Astrocyte (in vitro differentiated cells and primary cell): ENCODE measurements around the gene CMTM7. TPM values are rescaled to one million over a fixed set of nuclear protein-coding genes. Genes with fewer than 3 reads are reported as not detected.
"Not testable (repeated sequence)": the region's sequence is repeated elsewhere in the genome, so short reads cannot be mapped to it uniquely, and the experiment has no call there.

ENCODE experiments used
- DNase-seq: peaks from one replicate; pipeline ENCODE4 v3.0.0-alpha.2; 2010; ENCODE audit warnings: low read depth
- FAIRE-seq: peaks from 2 replicates; lab custom pipeline; 2011; peaks lifted over from hg19 to GRCh38; lab: Jason Lieb, UNC
- H2AFZ ChIP-seq: 2 replicates; pipeline ENCODE4 v1.6.0; 2012; ENCODE audit warnings: low read depth, low read length, inconsistent platforms
- H3K27ac ChIP-seq: 2 replicates; pipeline ENCODE4 v1.5.1; 2011; ENCODE audit warnings: low read depth, low read length, inconsistent platforms
- H3K27me3 ChIP-seq: 2 replicates; pipeline ENCODE4 v1.6.0; 2011; ENCODE audit warnings: low read length, inconsistent platforms; ENCODE audit not compliant: insufficient read depth
- H3K36me3 ChIP-seq: 2 replicates; pipeline ENCODE4 v1.5.1; 2011; ENCODE audit warnings: low read length, inconsistent platforms; ENCODE audit not compliant: insufficient read depth
- H3K4me1 ChIP-seq: 2 replicates; pipeline ENCODE4 v1.5.1; 2011; ENCODE audit warnings: low read length, inconsistent platforms; ENCODE audit not compliant: insufficient read depth
- H3K4me2 ChIP-seq: 2 replicates; pipeline ENCODE4 v1.6.0; 2012; ENCODE audit warnings: low read length, inconsistent platforms
- H3K4me3 ChIP-seq: 2 replicates; pipeline ENCODE4 v1.5.1; 2011; ENCODE audit warnings: low read depth, mild to moderate bottlenecking, low read length, inconsistent platforms; ENCODE audit not compliant: insufficient read depth
- H3K79me2 ChIP-seq: 2 replicates; pipeline ENCODE4 v1.6.0; 2012; ENCODE audit warnings: mild to moderate bottlenecking, low read length, inconsistent platforms; ENCODE audit not compliant: insufficient read depth
- H3K9ac ChIP-seq: 2 replicates; pipeline ENCODE4 v1.6.0; 2012; ENCODE audit warnings: mild to moderate bottlenecking, low read length, inconsistent platforms
- H3K9me3 ChIP-seq: 2 replicates; pipeline ENCODE4 v1.5.1; 2012; ENCODE audit warnings: low read depth, mild to moderate bottlenecking, low read length, inconsistent platforms; ENCODE audit not compliant: insufficient read depth
- H4K20me1 ChIP-seq: 2 replicates; pipeline ENCODE4 v1.6.0; 2012; ENCODE audit warnings: low read length, inconsistent platforms; ENCODE audit not compliant: insufficient read depth
- H3K27ac Mint-ChIP-seq: one replicate; pipeline ENCODE4 v1.8.0; 2021; ENCODE audit warnings: mild to moderate bottlenecking, mixed read lengths; ENCODE audit not compliant: unreplicated experiment
- H3K27me3 Mint-ChIP-seq: one replicate; pipeline ENCODE4 v1.8.0; 2021; ENCODE audit warnings: low read depth, mixed read lengths; ENCODE audit not compliant: unreplicated experiment
- H3K36me3 Mint-ChIP-seq: one replicate; pipeline ENCODE4 v1.8.0; 2021; ENCODE audit warnings: low read depth, mixed read lengths; ENCODE audit not compliant: unreplicated experiment
- H3K4me1 Mint-ChIP-seq: one replicate; pipeline ENCODE4 v1.8.0; 2021; ENCODE audit warnings: low read depth, mixed read lengths; ENCODE audit not compliant: unreplicated experiment
- H3K4me3 Mint-ChIP-seq: one replicate; pipeline ENCODE4 v1.8.0; 2021; ENCODE audit warnings: mild to moderate bottlenecking, moderate library complexity, mixed read lengths; ENCODE audit not compliant: unreplicated experiment
- H3K9me3 Mint-ChIP-seq: one replicate; pipeline ENCODE4 v1.8.0; 2021; ENCODE audit warnings: mild to moderate bottlenecking, mixed read lengths; ENCODE audit not compliant: unreplicated experiment
- EZH2 ChIP-seq: IDR thresholded peaks from 2 replicates; pipeline ENCODE4 v1.6.1; 2012; ENCODE audit warnings: mild to moderate bottlenecking, low read length, inconsistent platforms; ENCODE audit not compliant: insufficient read depth
- total RNA-seq: library from RNA; stranded (reverse); gene quantifications from 2 replicates; pipeline ENCODE4 v1.2.1, GENCODE V29; 2021
- TF ChIP-seq, protein P1 (sequence below): IDR thresholded peaks from 2 replicates; pipeline ENCODE4 v1.5.1; 2011; ENCODE audit warnings: low read depth, mild to moderate bottlenecking, inconsistent platforms, low read length, moderate library complexity; ENCODE audit not compliant: insufficient read depth

Gene CMTM7
- total RNA-seq, 1 donor from 2014 or later = 23.9 TPM

DNA sequence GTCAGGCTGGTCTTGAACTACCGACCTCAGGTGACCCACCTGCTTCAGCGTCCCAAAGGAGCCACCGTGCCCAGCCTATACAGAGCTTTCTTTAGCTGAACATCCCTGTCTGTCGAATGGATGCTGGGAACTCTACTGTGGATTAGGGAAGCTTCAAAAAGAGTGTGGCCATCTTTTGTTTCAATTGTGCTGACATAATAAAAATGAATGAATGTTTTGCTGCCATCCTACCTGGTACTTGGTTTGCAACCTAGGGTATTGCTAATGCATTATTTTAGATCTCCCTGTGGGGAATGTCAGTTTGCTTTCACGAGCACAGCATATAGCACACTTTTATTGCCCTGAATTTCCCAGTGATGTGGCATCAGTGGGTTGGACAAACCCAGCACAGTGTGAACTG, 78.7 kb downstream of the CMTM7 start:
- Histone ChIP-seq H4K20me1 (peaks cover 29% of the 10 kb centered on the region), H3K4me2 (peak overlapping the region; percentile 73), H3K4me3 (no peak overlapping the region), H3K9me3 (no peaks in the 10 kb centered on the region), H3K27ac (peak overlapping the region; percentile 71), H3K27me3 (no peaks in the 10 kb centered on the region), H3K4me1 (peaks cover 20% of the 10 kb centered on the region), H3K79me2 (no peaks in the 10 kb centered on the region), H3K36me3 (no peaks in the 10 kb centered on the region), H3K9ac (no peak overlapping the region), H2AFZ (no peak overlapping the region)
- peaks cover 14% of the 10 kb centered on the region for H3K4me1 Mint-ChIP-seq
- H3K27ac Mint-ChIP-seq = no peak overlapping the region
- H3K36me3 Mint-ChIP-seq = peaks cover 15% of the 10 kb centered on the region
- TF ChIP-seq, protein P1, sequence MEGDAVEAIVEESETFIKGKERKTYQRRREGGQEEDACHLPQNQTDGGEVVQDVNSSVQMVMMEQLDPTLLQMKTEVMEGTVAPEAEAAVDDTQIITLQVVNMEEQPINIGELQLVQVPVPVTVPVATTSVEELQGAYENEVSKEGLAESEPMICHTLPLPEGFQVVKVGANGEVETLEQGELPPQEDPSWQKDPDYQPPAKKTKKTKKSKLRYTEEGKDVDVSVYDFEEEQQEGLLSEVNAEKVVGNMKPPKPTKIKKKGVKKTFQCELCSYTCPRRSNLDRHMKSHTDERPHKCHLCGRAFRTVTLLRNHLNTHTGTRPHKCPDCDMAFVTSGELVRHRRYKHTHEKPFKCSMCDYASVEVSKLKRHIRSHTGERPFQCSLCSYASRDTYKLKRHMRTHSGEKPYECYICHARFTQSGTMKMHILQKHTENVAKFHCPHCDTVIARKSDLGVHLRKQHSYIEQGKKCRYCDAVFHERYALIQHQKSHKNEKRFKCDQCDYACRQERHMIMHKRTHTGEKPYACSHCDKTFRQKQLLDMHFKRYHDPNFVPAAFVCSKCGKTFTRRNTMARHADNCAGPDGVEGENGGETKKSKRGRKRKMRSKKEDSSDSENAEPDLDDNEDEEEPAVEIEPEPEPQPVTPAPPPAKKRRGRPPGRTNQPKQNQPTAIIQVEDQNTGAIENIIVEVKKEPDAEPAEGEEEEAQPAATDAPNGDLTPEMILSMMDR = no peak
- no peak for TF ChIP-seq EZH2
- no peaks in the 10 kb centered on the region for H3K9me3 Mint-ChIP-seq
- no peak for FAIRE-seq
- H3K4me3 Mint-ChIP-seq = no peak overlapping the region
- H3K27me3 Mint-ChIP-seq = no peaks in the 10 kb centered on the region
- DNase-seq = no peak

DNA sequence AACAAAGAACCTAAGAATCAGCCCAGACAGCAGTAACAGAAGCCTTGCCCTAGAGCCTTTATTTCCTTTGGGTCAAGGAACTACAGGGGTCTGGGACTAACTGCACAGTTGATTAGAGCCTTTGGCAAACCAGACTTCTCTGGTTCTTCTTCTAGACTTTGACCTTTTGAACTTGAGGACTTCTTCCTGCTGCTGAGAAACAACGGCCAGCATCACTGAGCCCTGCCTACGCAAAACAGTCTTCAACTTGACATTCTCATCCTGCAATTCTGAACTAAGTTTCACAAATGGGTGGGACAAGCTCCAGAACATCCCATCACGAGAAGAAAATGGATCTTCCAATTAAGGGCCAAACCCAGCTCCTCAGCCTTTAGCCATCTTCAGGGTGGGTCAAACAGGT, 79.6 kb downstream of the CMTM7 start:
- Histone ChIP-seq H3K4me3 (no peak overlapping the region), H3K27me3 (no peaks in the 10 kb centered on the region), H2AFZ (no peak overlapping the region), H4K20me1 (peaks cover 30% of the 10 kb centered on the region), H3K4me2 (no peak overlapping the region), H3K4me1 (peaks cover 20% of the 10 kb centered on the region), H3K9ac (no peak overlapping the region), H3K27ac (no peak overlapping the region), H3K9me3 (no peaks in the 10 kb centered on the region), H3K36me3 (no peaks in the 10 kb centered on the region), H3K79me2 (no peaks in the 10 kb centered on the region)
- FAIRE-seq (no peak), DNase-seq (no peak)
- H3K36me3 Mint-ChIP-seq = peaks cover 13% of the 10 kb centered on the region
- TF ChIP-seq, protein P1 = no peak
- H3K27me3 Mint-ChIP-seq = no peaks in the 10 kb centered on the region
- H3K9me3 Mint-ChIP-seq = no peaks in the 10 kb centered on the region
- peaks cover 14% of the 10 kb centered on the region for H3K4me1 Mint-ChIP-seq
- H3K4me3 Mint-ChIP-seq = no peak overlapping the region
- no peak overlapping the region for H3K27ac Mint-ChIP-seq

DNA sequence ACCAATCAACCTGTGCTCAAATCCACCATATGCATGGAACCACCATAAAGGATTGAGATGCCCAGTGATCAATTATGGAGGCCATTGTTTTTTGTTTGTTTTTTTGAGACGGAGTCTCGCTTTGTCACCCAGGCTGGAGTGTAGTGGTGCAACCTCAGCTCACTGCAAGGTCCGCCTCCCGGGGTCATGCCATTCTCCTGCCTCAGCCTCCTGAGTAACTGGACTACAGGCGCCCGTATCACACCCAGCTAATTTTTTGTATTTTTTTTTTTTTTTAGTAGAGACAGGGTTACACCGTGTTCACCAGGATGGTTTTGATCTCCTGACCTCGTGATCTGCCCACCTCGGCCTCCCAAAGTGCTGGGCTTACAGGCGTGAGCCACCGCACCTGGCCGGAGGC, 80.5 kb downstream of the CMTM7 start:
- H3K9ac ChIP-seq, H3K36me3 ChIP-seq, H3K4me3 ChIP-seq, H3K27ac Mint-ChIP-seq, H3K27me3 ChIP-seq, H3K4me3 Mint-ChIP-seq, DNase-seq, H3K4me2 ChIP-seq, H2AFZ ChIP-seq, FAIRE-seq, H3K27ac ChIP-seq, H3K9me3 Mint-ChIP-seq, H3K9me3 ChIP-seq, H3K79me2 ChIP-seq, H3K27me3 Mint-ChIP-seq: not testable (repeated sequence)
- peaks cover 34% of the 10 kb centered on the region for H4K20me1 ChIP-seq
- peaks cover 14% of the 10 kb centered on the region for H3K36me3 Mint-ChIP-seq
- peaks cover 20% of the 10 kb centered on the region for H3K4me1 ChIP-seq
- H3K4me1 Mint-ChIP-seq = peaks cover 14% of the 10 kb centered on the region
